Gastroesophageal sphincter (tissue), 3 donors: Measurements from ENCODE around the gene FAM78B.

ENCODE experiments used
- CTCF ChIP-seq, 4 experiments: fragments of 200-600 bp in 2 of 4; fragments of 450-650 bp in 2 of 4; sonication (generic) in 1 of 4; IDR thresholded peaks; one replicate each; pipeline ENCODE4 v1.5.1; 2017 to 2019; ENCODE audit warnings: antibody characterized with exemption in 4 of 4, mild to moderate bottlenecking in 2 of 4, moderate library complexity in 2 of 4
- POLR2A ChIP-seq, 2 donors: fragments of 450-650 bp; IDR thresholded peaks; one replicate each; pipeline ENCODE4 v1.6.1; 2017; ENCODE audit warnings: antibody characterized with exemption in 2 of 2, mild to moderate bottlenecking in 2 of 2, moderate library complexity in 1 of 2

DNA sequence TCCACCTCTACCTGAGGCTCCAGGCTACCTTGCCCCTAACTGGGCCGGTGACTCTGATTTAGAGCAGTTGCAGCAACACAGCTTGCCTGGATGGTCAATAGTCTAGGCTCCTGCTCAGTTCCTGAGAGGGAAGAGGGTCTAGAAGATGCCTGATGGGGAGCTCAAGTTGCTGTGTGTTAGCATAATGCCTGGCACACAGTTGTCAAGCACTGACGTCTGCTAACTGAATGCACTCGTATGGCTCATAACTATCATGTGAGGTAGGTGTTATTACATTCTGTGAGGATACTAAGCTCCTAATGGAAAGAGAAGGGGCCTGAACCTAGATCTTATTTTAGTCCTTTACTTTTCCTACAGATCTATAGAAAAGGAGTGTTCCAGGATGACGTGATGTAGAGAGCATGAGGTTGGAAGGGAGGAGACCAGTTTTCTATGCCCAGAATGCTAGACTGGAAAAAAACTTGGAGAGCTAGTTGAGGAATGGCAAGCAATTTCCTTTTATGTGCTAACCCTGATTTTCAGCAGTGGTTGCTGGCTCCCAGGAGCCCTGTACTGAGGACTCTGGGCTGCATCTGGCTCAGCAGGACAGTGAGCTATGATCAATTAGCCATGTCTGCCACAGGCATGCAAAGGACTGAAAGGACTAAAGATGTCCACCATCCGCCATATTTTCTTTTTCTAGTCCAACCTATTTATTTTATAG, 30.0 kb downstream of the FAM78B start:
- TF ChIP-seq CTCF (IDR thresholded peaks at IDR 0.05): no peak
- TF ChIP-seq POLR2A (IDR thresholded peaks at IDR 0.05): no peak
